Keratinocyte (primary cell): ENCODE data around the gene DISP2. TPM values are rescaled to one million over a fixed set of nuclear protein-coding genes. Genes with fewer than 3 reads are reported as not detected.
A peak's percentile ranks its signal among the peaks of the same experiment; 100 is the strongest.

Source experiments
- DNase-seq: peaks from one replicate; pipeline ENCODE4 v3.0.0-alpha.2; 2011; ENCODE audit warnings: low read depth, missing footprints, low spot score
- FAIRE-seq: peaks from 2 replicates; lab custom pipeline; 2011; peaks lifted over from hg19 to GRCh38; lab: Jason Lieb, UNC
- H2AFZ ChIP-seq: 2 replicates; pipeline ENCODE4 v1.6.0; 2012; ENCODE audit warnings: low read length, control low read depth, inconsistent platforms; ENCODE audit not compliant: control insufficient read depth
- H3K27ac ChIP-seq: 2 replicates; pipeline ENCODE4 v1.5.1; 2011; ENCODE audit warnings: low read length; ENCODE audit not compliant: control insufficient read depth, insufficient read depth
- H3K27me3 ChIP-seq: 3 replicates; pipeline ENCODE4 v1.6.0; 2011; ENCODE audit warnings: low read length; ENCODE audit not compliant: control insufficient read depth, insufficient read depth; ENCODE audit errors: extremely low read depth
- H3K36me3 ChIP-seq, 2 experiments: 2 replicates in 1 of 2; 3 replicates in 1 of 2; pipeline ENCODE4 v1.5.1; 2011; ENCODE audit warnings: low read length in 2 of 2, mild to moderate bottlenecking in 1 of 2; ENCODE audit not compliant: control insufficient read depth in 2 of 2, insufficient read depth in 2 of 2; ENCODE audit errors: extremely low read depth in 1 of 2
- H3K4me1 ChIP-seq: 3 replicates; pipeline ENCODE4 v1.5.1; 2011; ENCODE audit warnings: low read length; ENCODE audit not compliant: control insufficient read depth, insufficient read depth; ENCODE audit errors: extremely low read depth
- H3K4me2 ChIP-seq: 3 replicates; pipeline ENCODE4 v1.6.0; 2011; ENCODE audit warnings: low read depth, low read length; ENCODE audit not compliant: control insufficient read depth, insufficient read depth; ENCODE audit errors: extremely low read depth
- H3K4me3 ChIP-seq, 3 experiments: fragments of 200-600 bp in 1 of 3; sonication (generic) in 1 of 3; 2 replicates in 2 of 3; 3 replicates in 1 of 3; pipeline ENCODE4 v1.5.1; 2011 to 2016; ENCODE audit warnings: low read length in 3 of 3, mild to moderate bottlenecking in 3 of 3, control low read depth in 2 of 3, inconsistent platforms in 1 of 3, low read depth in 1 of 3, mixed read lengths in 1 of 3, mixed run types in 1 of 3, moderate library complexity in 1 of 3; ENCODE audit not compliant: control insufficient read depth in 2 of 3, insufficient read depth in 2 of 3; ENCODE audit errors: extremely low read depth in 1 of 3
- H3K79me2 ChIP-seq: 2 replicates; pipeline ENCODE4 v1.6.0; 2012; ENCODE audit warnings: low read length; ENCODE audit not compliant: control insufficient read depth, insufficient read depth
- H3K9ac ChIP-seq: 3 replicates; pipeline ENCODE4 v1.6.0; 2011; ENCODE audit warnings: low read length; ENCODE audit not compliant: control insufficient read depth, insufficient read depth; ENCODE audit errors: extremely low read depth
- H3K9me1 ChIP-seq: 3 replicates; pipeline ENCODE4 v1.6.0; 2011; ENCODE audit warnings: low read length; ENCODE audit not compliant: control insufficient read depth, insufficient read depth; ENCODE audit errors: extremely low read depth
- H3K9me3 ChIP-seq: 2 replicates; pipeline ENCODE4 v1.5.1; 2012; ENCODE audit warnings: low read depth, low read length; ENCODE audit not compliant: control insufficient read depth
- H4K20me1 ChIP-seq: 3 replicates; pipeline ENCODE4 v1.6.0; 2011; ENCODE audit warnings: low read length; ENCODE audit not compliant: control insufficient read depth, insufficient read depth; ENCODE audit errors: extremely low read depth
- CTCF ChIP-seq, 3 experiments: IDR thresholded peaks in 1 of 3; conservative IDR thresholded peaks in 1 of 3; optimal IDR thresholded peaks in 1 of 3; 2 replicates in 2 of 3; 3 replicates in 1 of 3; pipeline versions ENCODE3 to v1.5.1; 2011; ENCODE audit warnings: low read length in 3 of 3, mild to moderate bottlenecking in 3 of 3, moderate library complexity in 2 of 3, control low read depth in 1 of 3, inconsistent platforms in 1 of 3; ENCODE audit not compliant: insufficient read depth in 2 of 3; ENCODE audit errors: extremely low read depth in 1 of 3
- EZH2 ChIP-seq: IDR thresholded peaks from one replicate; pipeline ENCODE4 v1.6.1; 2012; ENCODE audit warnings: inconsistent platforms, mild to moderate bottlenecking, low read length, moderate library complexity
- dilution Hi-C: fragments of 300-500 bp; cut with MboI; formaldehyde crosslinking; loops from one replicate; pipeline ENCODE4 v1.7.0; 2020; ENCODE audit warnings: low sequenced_read_pairs; ENCODE audit not compliant: extremely low pct_ligation_motif_present
- polyA plus RNA-seq, 5 experiments: library from polyadenylated mRNA; depleted of rRNA in 3 of 5; stranded (reverse) in 3 of 5; stranded (forward) in 1 of 5; unstranded in 1 of 5; fragments of >200 nt; gene quantifications; 1 replicate in 1 of 5; 2 replicates in 3 of 5; 3 replicates in 1 of 5; pipeline versions ENCODE4 v1.2.1 to v1.2.3, GENCODE V29; 2011 to 2012; ENCODE audit warnings: missing spikeins in 2 of 5, low read depth in 1 of 5, low replicate concordance in 1 of 5

DISP2 gene
- polyA plus RNA-seq, 1 donor (not counting 4 experiments of a cell fraction or from before 2014, with no cell fraction given) = 0.12 TPM

GRCh38 chr15:40340038-40340739, 17.8 kb upstream of the DISP2 start:
- DNase-seq (no peak), FAIRE-seq (no peak)
- Histone ChIP-seq H3K9ac (peak overlapping the region; percentile 96), H3K79me2 (peaks cover 35% of the 10 kb centered on the region), H3K4me3 (peak overlapping the region; percentile 74 to 90 (median 75)), H3K27ac (peak overlapping the region; percentile 91), H4K20me1 (no peaks in the 10 kb centered on the region), H3K4me2 (peak overlapping the region; percentile 97), H3K9me3 (no peaks in the 10 kb centered on the region), H3K27me3 (no peaks in the 10 kb centered on the region), H3K9me1 (no peaks in the 10 kb centered on the region), H2AFZ (no peak overlapping the region), H3K36me3 (peaks cover 16 to 25% of the 10 kb centered on the region in 2 experiments), H3K4me1 (peaks cover 88% of the 10 kb centered on the region)
- dilution Hi-C loops = no loop called here
- TF ChIP-seq EZH2 (no peak), CTCF (optimal IDR thresholded peaks at IDR 0.05 in 1 of 3, IDR thresholded peaks at IDR 0.05 in 1 of 3, conservative IDR thresholded peaks at IDR 0.05 in 1 of 3; ENCODE audit: extremely low read depth in 1 of 3, insufficient read depth in 2 of 3, low read length in 3 of 3) (no peak)

GRCh38 chr15:40340740-40341400, 17.1 kb upstream of the DISP2 start, which contains the start of gene CCDC9B:
Gene CCDC9B (minus strand): TSS chr15:40340939. CDS start chr15:40340819, 120 bp downstream.
- no peak for DNase-seq
- peaks cover 81% of the 10 kb centered on the region for H3K4me1 ChIP-seq

More at GRCh38 chr15:40340740-40341400, 17.1 kb upstream of the DISP2 start, which contains the start of gene CCDC9B:
- Histone ChIP-seq H2AFZ (peak within 1 kb of the TSS; percentile 59), H3K27ac (peak within 1 kb of the TSS; percentile 91), H4K20me1 (no peaks in the 10 kb centered on the region), H3K36me3 (peaks cover 14 to 19% of the 10 kb centered on the region in 2 experiments), H3K4me3 (peak within 1 kb of the TSS; percentile 74 to 90 (median 75)), H3K27me3 (no peaks in the 10 kb centered on the region), H3K9me1 (no peaks in the 10 kb centered on the region), H3K79me2 (peaks cover 35% of the 10 kb centered on the region), H3K9ac (peak within 1 kb of the TSS; percentile 96), H3K4me2 (peak within 1 kb of the TSS; percentile 97), H3K9me3 (no peaks in the 10 kb centered on the region)
- dilution Hi-C loops = no loop called here
- peak; percentile 56 for FAIRE-seq
- TF ChIP-seq EZH2 = no peak
- TF ChIP-seq CTCF (optimal IDR thresholded peaks at IDR 0.05 in 1 of 3, IDR thresholded peaks at IDR 0.05 in 1 of 3, conservative IDR thresholded peaks at IDR 0.05 in 1 of 3; ENCODE audit: extremely low read depth in 1 of 3, insufficient read depth in 2 of 3, low read length in 3 of 3) = no peak
